Suprapubic skin (tissue), 4 donors: Measurements from ENCODE around the gene ITPK1.

Experiments used
- EP300 ChIP-seq: sonication (generic); formaldehyde crosslinking; IDR thresholded peaks from one replicate; pipeline ENCODE4 v1.6.1; 2017; ENCODE audit warnings: antibody characterized with exemption
- POLR2A ChIP-seq, 2 donors: fragments of 450-650 bp; IDR thresholded peaks; one replicate each; pipeline ENCODE4 v1.6.1; 2017; ENCODE audit warnings: antibody characterized with exemption in 2 of 2, mild to moderate bottlenecking in 2 of 2, moderate library complexity in 2 of 2
- POLR2AphosphoS5 ChIP-seq, 3 donors: sonication (generic); formaldehyde crosslinking; IDR thresholded peaks; one replicate each; pipeline ENCODE4 v1.6.1; 2017; ENCODE audit warnings: antibody characterized with exemption in 3 of 3
- TF ChIP-seq, protein P1 (sequence below), 2 donors: fragments of 200-600 bp in 1 of 2; fragments of 450-650 bp in 1 of 2; sonication (generic) in 1 of 2; IDR thresholded peaks; one replicate each; pipeline ENCODE4 v1.5.1; 2016 to 2019; ENCODE audit warnings: antibody characterized with exemption in 2 of 2, mild to moderate bottlenecking in 1 of 2, moderate library complexity in 1 of 2

GRCh38 chr14:93044121-93044520, 71.6 kb downstream of the ITPK1 start:
- TF ChIP-seq, protein P1, sequence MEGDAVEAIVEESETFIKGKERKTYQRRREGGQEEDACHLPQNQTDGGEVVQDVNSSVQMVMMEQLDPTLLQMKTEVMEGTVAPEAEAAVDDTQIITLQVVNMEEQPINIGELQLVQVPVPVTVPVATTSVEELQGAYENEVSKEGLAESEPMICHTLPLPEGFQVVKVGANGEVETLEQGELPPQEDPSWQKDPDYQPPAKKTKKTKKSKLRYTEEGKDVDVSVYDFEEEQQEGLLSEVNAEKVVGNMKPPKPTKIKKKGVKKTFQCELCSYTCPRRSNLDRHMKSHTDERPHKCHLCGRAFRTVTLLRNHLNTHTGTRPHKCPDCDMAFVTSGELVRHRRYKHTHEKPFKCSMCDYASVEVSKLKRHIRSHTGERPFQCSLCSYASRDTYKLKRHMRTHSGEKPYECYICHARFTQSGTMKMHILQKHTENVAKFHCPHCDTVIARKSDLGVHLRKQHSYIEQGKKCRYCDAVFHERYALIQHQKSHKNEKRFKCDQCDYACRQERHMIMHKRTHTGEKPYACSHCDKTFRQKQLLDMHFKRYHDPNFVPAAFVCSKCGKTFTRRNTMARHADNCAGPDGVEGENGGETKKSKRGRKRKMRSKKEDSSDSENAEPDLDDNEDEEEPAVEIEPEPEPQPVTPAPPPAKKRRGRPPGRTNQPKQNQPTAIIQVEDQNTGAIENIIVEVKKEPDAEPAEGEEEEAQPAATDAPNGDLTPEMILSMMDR (IDR thresholded peaks at IDR 0.05): no peak
- TF ChIP-seq POLR2A (IDR thresholded peaks at IDR 0.05) (no peak), EP300 (no peak), POLR2AphosphoS5 (IDR thresholded peaks at IDR 0.05) (no peak)
